Measurements from ENCODE around the gene FAM72B. TPM values are rescaled to one million over a fixed set of nuclear protein-coding genes. Genes with fewer than 3 reads are reported as not detected.
"Not testable (repeated sequence)": the region's sequence is repeated elsewhere in the genome, so short reads cannot be mapped to it uniquely, and the experiment has no call there.

FAM72B gene
- total RNA-seq, 1 donor from 2014 or later: 3.6 TPM

GRCh38 chr1:121152788-121153187 lies 31.4 kb downstream of the FAM72B start:
- not testable (repeated sequence) for DNase-seq (ENCODE audit: low spot score)

- DNase-seq (ENCODE audit: low spot score): not testable (repeated sequence)
Measured at GRCh38 chr1:121151294-121151693, 32.8 kb downstream of the FAM72B start.

GRCh38 chr1:121148489-121149190 lies 35.5 kb downstream of the FAM72B start:
- DNase-seq (ENCODE audit: low spot score): not testable (repeated sequence)

- not testable (repeated sequence) for DNase-seq (ENCODE audit: low spot score)
Measured at GRCh38 chr1:121140393-121140792, 43.7 kb downstream of the FAM72B start.

- DNase-seq (ENCODE audit: low spot score): not testable (repeated sequence)
Measured at GRCh38 chr1:121131494-121131893, 52.6 kb downstream of the FAM72B start.

GRCh38 chr1:121118480-121118824 lies 65.7 kb downstream of the FAM72B start:
- DNase-seq (ENCODE audit: low spot score): peak; percentile 1

Other genes starting within 250 kb of the FAM72B start
- 33.5 TPM for gene SRGAP2C, start 635 bp upstream of the FAM72B start, total RNA-seq (ENCODE audit: insufficient read depth, low replicate concordance)